Fibroblast of lung (primary cell): ENCODE data around the gene SMAD3. TPM values are rescaled to one million over a fixed set of nuclear protein-coding genes. Genes with fewer than 3 reads are reported as not detected.
A peak's percentile ranks its signal among the peaks of the same experiment; 100 is the strongest.

ENCODE experiments used
- DNase-seq, 2 donors: peaks; one replicate each; pipeline versions ENCODE4 v3.0.0 to v3.0.0-alpha.2; 2010; ENCODE audit warnings: low read depth in 2 of 2
- H2AFZ ChIP-seq: 2 replicates; pipeline ENCODE4 v1.5.1; 2012; ENCODE audit warnings: low read length, control low read depth, inconsistent platforms
- H3K27ac ChIP-seq: 2 replicates; pipeline ENCODE4 v1.5.1; 2011; ENCODE audit warnings: low read length, control low read depth; ENCODE audit not compliant: insufficient read depth
- H3K27me3 ChIP-seq: 2 replicates; pipeline ENCODE4 v1.5.1; 2011; ENCODE audit warnings: mild to moderate bottlenecking, low read length; ENCODE audit not compliant: control insufficient read depth, insufficient read depth
- H3K36me3 ChIP-seq: 2 replicates; pipeline ENCODE4 v1.5.1; 2011; ENCODE audit warnings: low read length; ENCODE audit not compliant: control insufficient read depth, insufficient read depth
- H3K4me1 ChIP-seq: 2 replicates; pipeline ENCODE4 v1.5.1; 2011; ENCODE audit warnings: low read length; ENCODE audit not compliant: control insufficient read depth, insufficient read depth; ENCODE audit errors: extremely low read depth
- H3K4me2 ChIP-seq: 2 replicates; pipeline ENCODE4 v1.5.1; 2011; ENCODE audit warnings: low read length, control low read depth; ENCODE audit not compliant: insufficient read depth; ENCODE audit errors: extremely low read depth
- H3K4me3 ChIP-seq, 4 experiments: fragments of 200-600 bp in 1 of 4; sonication (generic) in 1 of 4; replicated peaks in 1 of 4; 2 replicates each; pipeline ENCODE4 v1.5.1; 2011 to 2016; ENCODE audit warnings: low read length in 4 of 4, low read depth in 3 of 4, mild to moderate bottlenecking in 3 of 4, control low read depth in 2 of 4, inconsistent platforms in 1 of 4, mixed read lengths in 1 of 4; ENCODE audit not compliant: insufficient read depth in 1 of 4; ENCODE audit errors: control extremely low read depth in 1 of 4
- H3K79me2 ChIP-seq: 2 replicates; pipeline ENCODE4 v1.5.1; 2012; ENCODE audit warnings: mild to moderate bottlenecking, low read length, inconsistent platforms; ENCODE audit not compliant: control insufficient read depth, insufficient read depth
- H3K9ac ChIP-seq: 2 replicates; pipeline ENCODE4 v1.5.1; 2011; ENCODE audit warnings: mild to moderate bottlenecking, low read length, control low read depth; ENCODE audit not compliant: insufficient read depth
- H3K9me3 ChIP-seq: 2 replicates; pipeline ENCODE4 v1.5.1; 2012; ENCODE audit warnings: low read depth, low read length; ENCODE audit not compliant: control insufficient read depth, insufficient read depth
- H4K20me1 ChIP-seq: 2 replicates; pipeline ENCODE4 v1.5.1; 2011; ENCODE audit warnings: low read length; ENCODE audit not compliant: control insufficient read depth, insufficient read depth; ENCODE audit errors: extremely low read depth
- EZH2 ChIP-seq: IDR thresholded peaks from 2 replicates; pipeline ENCODE4 v1.5.1; 2012; ENCODE audit warnings: low read length, control low read depth, mild to moderate bottlenecking; ENCODE audit errors: missing control alignments
- polyA plus RNA-seq, 2 donors: library from polyadenylated mRNA; depleted of rRNA in 1 of 2; stranded (reverse) in 1 of 2; unstranded in 1 of 2; fragments of >200 nt; gene quantifications; 2 replicates each; pipeline ENCODE4 v1.2.1, GENCODE V29; 2011 to 2012; ENCODE audit warnings: missing spikeins in 1 of 2
- total RNA-seq: library from RNA; depleted of rRNA; stranded (reverse); fragments of >200 nt; gene quantifications from 2 replicates; pipeline ENCODE4 v1.2.1, GENCODE V29; 2014
- TF ChIP-seq, protein P1 (sequence below), 2 donors: IDR thresholded peaks in 1 of 2; conservative IDR thresholded peaks in 1 of 2; 1 replicate in 1 of 2; 2 replicates in 1 of 2; pipeline ENCODE4 v1.5.1; 2011 to 2012; ENCODE audit warnings: low read length in 2 of 2, control low read depth in 1 of 2, inconsistent platforms in 1 of 2, low read depth in 1 of 2, mild to moderate bottlenecking in 1 of 2

The SMAD3 gene
- total and polyA plus RNA-seq, 2 donors (not counting 1 experiment from before 2014, with no cell fraction given), result 69.9 to 173 TPM

DNA sequence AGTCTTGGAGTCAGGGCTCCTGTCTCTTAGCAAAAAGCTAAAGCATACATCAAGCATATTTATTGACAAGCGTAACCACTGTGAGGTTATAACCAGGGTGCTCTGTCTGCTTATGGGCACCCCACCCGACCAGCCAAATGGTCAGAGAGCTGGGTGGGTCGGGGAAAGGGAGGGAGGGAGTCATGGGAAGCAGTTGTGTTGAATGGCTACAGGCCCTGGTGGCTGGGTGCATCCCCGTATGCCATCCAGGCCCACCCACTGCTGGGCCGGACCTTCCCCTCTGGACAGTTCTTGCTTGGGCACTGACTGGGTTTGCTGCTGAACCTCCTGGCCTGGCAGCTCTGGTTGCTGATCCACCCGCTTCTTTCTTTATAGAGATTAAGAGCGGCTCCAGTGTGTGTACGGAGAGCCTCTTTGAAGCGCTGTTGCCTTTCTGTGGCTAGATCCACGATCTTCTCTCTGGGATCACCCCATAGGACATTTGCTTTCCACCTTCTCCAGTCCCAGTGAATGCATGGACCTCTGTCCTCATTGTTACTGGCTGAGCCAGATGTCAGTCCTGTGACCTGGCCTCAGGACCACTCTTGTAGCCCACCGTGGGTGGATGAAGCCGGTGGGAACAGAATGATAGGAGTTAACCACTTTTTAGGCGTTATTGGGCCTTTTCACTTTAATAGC lies 59.6 kb downstream of the SMAD3 start:
- Histone ChIP-seq H3K4me1 (peaks cover 68% of the 10 kb centered on the region), H3K27me3 (no peaks in the 10 kb centered on the region), H3K79me2 (peaks cover 83% of the 10 kb centered on the region), H3K9me3 (no peaks in the 10 kb centered on the region), H4K20me1 (no peaks in the 10 kb centered on the region), H3K4me3 (peak overlapping the region in 1 of 4 experiments; percentile 2), H3K27ac (peak overlapping the region; percentile 97), H2AFZ (no peak overlapping the region), H3K4me2 (peak overlapping the region; percentile 55), H3K36me3 (peaks cover 15% of the 10 kb centered on the region), H3K9ac (peak overlapping the region; percentile 60)
- no peak for DNase-seq
- TF ChIP-seq, protein P1, sequence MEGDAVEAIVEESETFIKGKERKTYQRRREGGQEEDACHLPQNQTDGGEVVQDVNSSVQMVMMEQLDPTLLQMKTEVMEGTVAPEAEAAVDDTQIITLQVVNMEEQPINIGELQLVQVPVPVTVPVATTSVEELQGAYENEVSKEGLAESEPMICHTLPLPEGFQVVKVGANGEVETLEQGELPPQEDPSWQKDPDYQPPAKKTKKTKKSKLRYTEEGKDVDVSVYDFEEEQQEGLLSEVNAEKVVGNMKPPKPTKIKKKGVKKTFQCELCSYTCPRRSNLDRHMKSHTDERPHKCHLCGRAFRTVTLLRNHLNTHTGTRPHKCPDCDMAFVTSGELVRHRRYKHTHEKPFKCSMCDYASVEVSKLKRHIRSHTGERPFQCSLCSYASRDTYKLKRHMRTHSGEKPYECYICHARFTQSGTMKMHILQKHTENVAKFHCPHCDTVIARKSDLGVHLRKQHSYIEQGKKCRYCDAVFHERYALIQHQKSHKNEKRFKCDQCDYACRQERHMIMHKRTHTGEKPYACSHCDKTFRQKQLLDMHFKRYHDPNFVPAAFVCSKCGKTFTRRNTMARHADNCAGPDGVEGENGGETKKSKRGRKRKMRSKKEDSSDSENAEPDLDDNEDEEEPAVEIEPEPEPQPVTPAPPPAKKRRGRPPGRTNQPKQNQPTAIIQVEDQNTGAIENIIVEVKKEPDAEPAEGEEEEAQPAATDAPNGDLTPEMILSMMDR (conservative IDR thresholded peaks at IDR 0.05 in 1 of 2, IDR thresholded peaks at IDR 0.05 in 1 of 2; ENCODE audit: low read depth in 1 of 2, low read length in 2 of 2), result no peak
- TF ChIP-seq EZH2, result no peak

DNA sequence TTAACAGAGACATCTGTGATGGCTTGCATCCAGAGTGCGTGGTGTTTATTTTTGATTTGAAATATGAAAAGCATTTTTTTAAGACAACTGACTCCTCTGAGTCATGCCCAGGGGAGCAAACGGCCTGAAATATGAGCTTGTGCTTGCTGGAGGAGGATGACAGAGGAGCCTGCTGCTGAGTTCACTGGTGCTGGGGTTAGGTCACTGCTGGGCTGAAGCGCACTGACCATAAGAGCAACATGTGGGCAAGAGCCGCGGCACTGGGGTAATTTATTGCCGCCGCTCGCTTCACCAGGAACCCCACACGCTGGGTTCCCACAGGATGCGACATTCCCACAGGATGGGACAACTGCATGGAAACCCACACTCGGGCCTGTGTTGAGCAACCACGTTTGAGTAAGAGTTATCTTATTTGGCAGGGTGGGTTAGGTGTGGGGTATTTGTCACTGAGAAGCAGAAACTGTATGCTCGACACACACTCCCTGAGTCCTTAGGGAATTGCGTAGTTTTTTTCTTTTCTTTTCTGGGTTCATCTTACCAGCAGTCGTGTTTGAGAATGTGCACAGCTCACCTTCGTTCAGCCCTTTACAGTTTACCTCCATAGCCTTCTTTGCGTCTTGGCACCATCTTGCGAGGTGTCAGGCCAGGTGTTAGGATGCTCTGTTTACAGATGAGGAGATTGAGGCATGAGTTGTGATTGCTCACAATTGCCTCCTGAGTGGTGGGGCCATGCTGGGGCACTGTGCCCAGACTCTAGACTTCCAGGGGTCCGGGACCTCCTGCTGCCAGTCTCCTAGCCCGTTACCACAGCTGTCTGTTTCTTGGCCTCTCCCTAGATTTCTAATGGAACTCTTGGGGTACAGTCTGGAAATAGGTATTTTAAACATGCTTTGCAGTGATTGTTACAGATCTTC lies 60.4 kb downstream of the SMAD3 start:
- H3K9ac ChIP-seq, result peak overlapping the region; percentile 62
- H4K20me1 ChIP-seq, result no peaks in the 10 kb centered on the region
- peak overlapping the region; percentile 2 to 38 (median 14) for H3K4me3 ChIP-seq
- peaks cover 83% of the 10 kb centered on the region for H3K79me2 ChIP-seq
- no peaks in the 10 kb centered on the region for H3K27me3 ChIP-seq
- H3K27ac ChIP-seq, result peak overlapping the region; percentile 97
- peak overlapping the region; percentile 61 for H3K4me2 ChIP-seq
- no peak for TF ChIP-seq EZH2
- TF ChIP-seq, protein P1 (conservative IDR thresholded peaks at IDR 0.05 in 1 of 2, IDR thresholded peaks at IDR 0.05 in 1 of 2; ENCODE audit: low read depth in 1 of 2, low read length in 2 of 2), result no peak
- peaks cover 16% of the 10 kb centered on the region for H3K36me3 ChIP-seq
- no peak overlapping the region for H2AFZ ChIP-seq
- no peaks in the 10 kb centered on the region for H3K9me3 ChIP-seq
- DNase-seq, result peak; percentile 98 to 100
- H3K4me1 ChIP-seq, result peaks cover 68% of the 10 kb centered on the region
